ENCODE measurements around the gene CIROP. TPM values are rescaled to one million over a fixed set of nuclear protein-coding genes. Genes with fewer than 3 reads are reported as not detected.

The CIROP gene
- total and polyA plus RNA-seq, 11 donors: not detected

DNA sequence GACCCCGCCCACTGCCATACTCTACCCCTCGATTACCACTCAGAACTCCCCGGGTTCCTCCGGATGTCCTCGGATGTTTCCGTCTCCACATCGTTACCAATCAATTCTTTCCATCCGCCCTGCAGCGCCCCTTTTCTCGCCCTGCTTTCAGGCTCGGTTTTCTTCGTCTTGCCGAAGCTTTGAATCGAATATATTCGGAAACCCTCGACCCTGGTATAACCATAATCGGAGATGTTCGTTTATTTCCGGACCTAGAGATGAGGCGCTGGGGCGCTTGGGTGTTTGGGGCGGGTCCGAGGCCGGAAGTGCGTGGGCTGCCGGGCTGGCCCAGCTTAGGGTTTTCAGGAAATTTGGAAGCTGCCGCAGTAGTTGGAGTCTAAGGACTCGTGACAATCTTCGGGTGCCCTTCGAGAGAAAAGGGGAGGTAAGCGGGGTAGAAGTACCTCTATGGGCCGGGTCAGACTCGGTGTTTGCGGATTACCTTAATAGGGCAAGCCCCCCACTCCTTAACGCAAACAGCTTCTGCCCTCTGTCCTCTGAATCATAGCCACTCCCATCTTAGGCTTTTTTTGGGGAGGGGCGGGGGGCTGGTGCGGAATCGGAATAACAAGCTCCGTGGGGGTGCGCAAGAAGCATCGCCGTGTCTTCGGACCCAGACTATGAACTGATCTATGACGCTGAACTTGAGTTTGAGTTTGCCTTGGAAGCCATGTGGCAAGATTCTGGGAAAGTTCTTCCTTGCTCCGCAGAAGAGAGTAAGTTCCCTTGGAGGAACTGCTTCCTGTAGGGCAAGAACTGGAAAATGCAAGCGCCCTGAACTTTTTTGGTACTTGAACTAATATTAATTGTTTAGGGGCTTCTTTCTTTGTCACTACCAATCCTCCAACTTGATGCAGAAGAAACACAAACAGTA, 9.3 kb downstream of the CIROP start, which contains the start of gene C14orf119:
Gene C14orf119 (plus strand): TSS at position 310 of the 913 bp plus-strand sequence. CDS start 2,154 bp downstream, outside the sequence.
- Histone ChIP-seq H3K4me3 (peak within 1 kb of the TSS; percentile 57 to 96 (median 81)), H3K9me3 (no peaks in the 10 kb centered on the region), H3K27ac (peak within 1 kb of the TSS; percentile 92 to 99 (median 97)), H3K36me3 (peaks cover 0 to 56% (median 43%) of the 10 kb centered on the region in 9 donors), H3K27me3 (no peaks in the 10 kb centered on the region), H3K4me1 (peaks cover 5 to 69% (median 42%) of the 10 kb centered on the region in 12 donors)
- TF ChIP-seq, protein P1, sequence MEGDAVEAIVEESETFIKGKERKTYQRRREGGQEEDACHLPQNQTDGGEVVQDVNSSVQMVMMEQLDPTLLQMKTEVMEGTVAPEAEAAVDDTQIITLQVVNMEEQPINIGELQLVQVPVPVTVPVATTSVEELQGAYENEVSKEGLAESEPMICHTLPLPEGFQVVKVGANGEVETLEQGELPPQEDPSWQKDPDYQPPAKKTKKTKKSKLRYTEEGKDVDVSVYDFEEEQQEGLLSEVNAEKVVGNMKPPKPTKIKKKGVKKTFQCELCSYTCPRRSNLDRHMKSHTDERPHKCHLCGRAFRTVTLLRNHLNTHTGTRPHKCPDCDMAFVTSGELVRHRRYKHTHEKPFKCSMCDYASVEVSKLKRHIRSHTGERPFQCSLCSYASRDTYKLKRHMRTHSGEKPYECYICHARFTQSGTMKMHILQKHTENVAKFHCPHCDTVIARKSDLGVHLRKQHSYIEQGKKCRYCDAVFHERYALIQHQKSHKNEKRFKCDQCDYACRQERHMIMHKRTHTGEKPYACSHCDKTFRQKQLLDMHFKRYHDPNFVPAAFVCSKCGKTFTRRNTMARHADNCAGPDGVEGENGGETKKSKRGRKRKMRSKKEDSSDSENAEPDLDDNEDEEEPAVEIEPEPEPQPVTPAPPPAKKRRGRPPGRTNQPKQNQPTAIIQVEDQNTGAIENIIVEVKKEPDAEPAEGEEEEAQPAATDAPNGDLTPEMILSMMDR (IDR thresholded peaks at IDR 0.05): no peak
- TF ChIP-seq POLR2A (IDR thresholded peaks at IDR 0.05): peak; percentile 12 to 69
- ATAC-seq (peak; percentile 92 to 96 (median 96)), DNase-seq (peak; percentile 94 to 100 (median 100))
- intact Hi-C loops (cut with DNase I): loop anchor here in 1 of 10 donors (10.0 kb wide), 1 partner anchor 209 kb away; the partner anchor contains the start of genes BCL2L2 and PPP1R3E
- WGBS, 4 donors: 0 to 1% (median 0%) methylated on average over 46 of the region's 46 CpGs

DNA sequence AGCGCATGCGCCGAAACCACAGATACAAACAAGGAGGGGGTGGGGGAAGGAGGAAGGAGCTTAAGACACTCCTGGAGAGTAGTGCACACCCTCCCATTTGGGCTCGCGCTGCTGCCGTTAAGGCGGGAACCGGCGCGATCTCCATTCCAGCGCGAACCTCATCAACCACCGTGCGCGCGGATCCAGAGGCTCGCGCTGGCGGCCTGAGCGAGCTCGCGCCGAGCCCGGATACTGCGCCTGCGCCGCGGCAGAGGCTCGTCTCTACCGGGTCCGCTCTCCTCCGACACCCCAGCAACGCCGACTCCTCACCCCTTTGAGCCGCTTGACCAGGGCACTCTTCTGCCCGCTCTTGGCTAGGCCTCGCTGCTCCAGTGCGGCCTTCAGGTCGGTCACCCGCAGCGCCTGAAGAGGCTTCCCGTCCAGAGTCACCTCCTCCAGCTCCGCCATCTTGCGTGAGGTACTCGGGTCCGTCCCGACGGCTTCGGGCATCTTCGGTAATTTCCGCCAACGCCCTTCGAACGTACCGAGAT, 10.1 kb downstream of the CIROP start, which contains the start of gene ACIN1:
Gene ACIN1 (minus strand): TSS at position 471 of the 530 bp plus-strand sequence. CDS start 24 bp downstream, at position 447.
- H3K4me3 ChIP-seq: peak within 1 kb of the TSS; percentile 57 to 96 (median 81)
- peak in 1 of 2 donors; percentile 43 for TF ChIP-seq POLR2A (IDR thresholded peaks at IDR 0.05)
- TF ChIP-seq, protein P1 (IDR thresholded peaks at IDR 0.05): peak in 1 of 12 donors; percentile 16
- peaks cover 0 to 61% (median 51%) of the 10 kb centered on the region in 9 donors for H3K36me3 ChIP-seq
- intact Hi-C loops (cut with DNase I): loop anchor here in 1 of 10 donors (10.0 kb wide), 1 partner anchor 210 kb away; the partner anchor contains the start of genes BCL2L2 and PPP1R3E
- DNase-seq (peak; percentile 75 to 99 (median 79)), ATAC-seq (peak; percentile 47 to 73 (median 65))
- peaks cover 5 to 72% (median 43%) of the 10 kb centered on the region in 12 donors for H3K4me1 ChIP-seq
- H3K27me3 ChIP-seq: no peaks in the 10 kb centered on the region
- no peaks in the 10 kb centered on the region for H3K9me3 ChIP-seq
- 0 to 1% (median 0%) methylated on average over 42 to 55 of the region's 55 CpGs for WGBS, 4 donors
- H3K27ac ChIP-seq: peak within 1 kb of the TSS; percentile 92 to 99 (median 97)

DNA sequence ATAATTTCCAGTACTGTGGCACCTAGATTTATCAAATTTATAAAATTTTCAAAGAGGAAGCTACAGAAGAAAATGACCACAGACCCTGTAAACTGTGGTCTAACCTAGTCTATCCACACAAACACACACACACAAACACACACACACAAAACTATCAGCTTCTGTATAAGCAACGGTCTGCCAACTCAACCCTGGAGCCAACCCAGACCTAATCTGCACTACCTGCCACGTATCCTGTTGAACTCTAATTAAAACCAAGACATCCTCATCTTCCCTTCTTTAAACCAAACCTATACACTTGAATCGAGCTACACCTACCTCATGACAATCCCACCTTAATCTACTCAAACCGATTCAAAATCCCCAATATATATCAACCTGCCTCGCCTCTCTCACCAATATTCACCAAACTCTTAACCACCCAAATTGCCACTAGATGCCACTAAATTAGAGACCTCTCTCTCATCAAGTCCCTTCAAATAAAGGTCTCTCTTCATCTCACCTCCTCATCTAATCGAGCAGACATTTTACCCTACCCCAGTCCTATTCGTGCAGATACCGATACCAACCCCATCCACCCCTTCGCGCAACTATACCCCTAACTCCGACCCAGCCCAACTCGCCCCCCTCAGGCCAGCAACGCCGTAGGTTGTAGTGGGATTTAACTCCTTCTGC, 10.7 kb downstream of the CIROP start:
- no peak for ATAC-seq
- no peak for TF ChIP-seq POLR2A (IDR thresholded peaks at IDR 0.05)
- TF ChIP-seq, protein P1 (IDR thresholded peaks at IDR 0.05): peak in 1 of 12 donors; percentile 20
- DNase-seq: no peak
- H3K27me3 ChIP-seq: no peaks in the 10 kb centered on the region
- H3K9me3 ChIP-seq: no peaks in the 10 kb centered on the region
- WGBS, 4 donors: 1 to 2% (median 1%) methylated on average over 14 of the region's 14 CpGs
- H3K4me3 ChIP-seq: peak overlapping the region; percentile 57 to 96 (median 81)
- intact Hi-C loops (cut with DNase I): loop anchor here in 1 of 10 donors (10.0 kb wide), 1 partner anchor 211 kb away; the partner anchor contains the start of genes BCL2L2 and PPP1R3E
- peak overlapping the region; percentile 92 to 99 (median 97) for H3K27ac ChIP-seq
- peaks cover 0 to 61% (median 57%) of the 10 kb centered on the region in 9 donors for H3K36me3 ChIP-seq
- peaks cover 5 to 67% (median 42%) of the 10 kb centered on the region in 12 donors for H3K4me1 ChIP-seq

Data from heart left ventricle (tissue), 16 donors.